SHP77 (cell line): ENCODE measurements around the gene KANTR.

Experiments
- DNase-seq, 2 experiments: peaks; one replicate each; lab custom pipeline; 2025; lab: John Stamatoyannopoulos, UW

KANTR gene

GRCh38 chrX:53081925-53082772 is 11.8 kb upstream of the KANTR start, which contains the start of gene TSPYL2:
Gene TSPYL2 (plus strand): TSS chrX:53082367. CDS start chrX:53082499, 132 bp downstream.
- DNase-seq, result peak; percentile 99 to 100

- no peak for DNase-seq
These were observed 10.9 kb upstream of the KANTR start for GRCh38 chrX:53082773-53083616.

GRCh38 chrX:53084043-53084570 is 9.8 kb upstream of the KANTR start:
- no peak for DNase-seq

- no peak for DNase-seq
These were observed 9.1 kb upstream of the KANTR start for GRCh38 chrX:53084863-53085262.

GRCh38 chrX:53085661-53086229 is 8.2 kb upstream of the KANTR start:
- DNase-seq, result no peak

GRCh38 chrX:53086464-53086863 is 7.5 kb upstream of the KANTR start:
- DNase-seq, result peak in 1 of 2 experiments; percentile 21

GRCh38 chrX:53087388-53087831 is 6.5 kb upstream of the KANTR start:
- peak in 1 of 2 experiments; percentile 33 for DNase-seq

GRCh38 chrX:53088136-53088974 is 5.6 kb upstream of the KANTR start:
- DNase-seq, result peak; percentile 95 to 98

GRCh38 chrX:53089224-53089842 is 4.6 kb upstream of the KANTR start:
- DNase-seq, result peak; percentile 76 to 83

- no peak for DNase-seq
These were observed 4.0 kb upstream of the KANTR start for GRCh38 chrX:53089925-53090324.

GRCh38 chrX:53091354-53091753 is 2.6 kb upstream of the KANTR start:
- no peak for DNase-seq

GRCh38 chrX:53093177-53093655 is 726 bp upstream of the KANTR start:
- peak; percentile 92 to 94 for DNase-seq

- DNase-seq, result no peak
These were observed 602 bp downstream of the KANTR start for GRCh38 chrX:53094582-53094905.

GRCh38 chrX:53095796-53096195 is 1.9 kb downstream of the KANTR start:
- DNase-seq, result no peak

- no peak for DNase-seq
These were observed 21.1 kb downstream of the KANTR start for GRCh38 chrX:53114864-53115549.

- DNase-seq, result no peak
These were observed 21.6 kb downstream of the KANTR start for GRCh38 chrX:53115550-53115874.

- DNase-seq, result no peak
These were observed 22.2 kb downstream of the KANTR start for GRCh38 chrX:53116101-53116500.

- no peak for DNase-seq
These were observed 28.1 kb downstream of the KANTR start for GRCh38 chrX:53122013-53122412.

- no peak for DNase-seq
These were observed 31.6 kb downstream of the KANTR start for GRCh38 chrX:53125506-53125905.

GRCh38 chrX:53126377-53126776 is 32.4 kb downstream of the KANTR start:
- DNase-seq, result no peak
